Fibroblast of upper back skin (primary cell): ENCODE measurements around the gene ANO6.
A peak's percentile ranks its signal among the peaks of the same experiment; 100 is the strongest.
"Not testable (repeated sequence)": the region's sequence is repeated elsewhere in the genome, so short reads cannot be mapped to it uniquely, and the experiment has no call there.

Experiments used
- DNase-seq: peaks from one replicate; pipeline ENCODE4 v3.0.0-alpha.2; 2013

The ANO6 gene

DNA sequence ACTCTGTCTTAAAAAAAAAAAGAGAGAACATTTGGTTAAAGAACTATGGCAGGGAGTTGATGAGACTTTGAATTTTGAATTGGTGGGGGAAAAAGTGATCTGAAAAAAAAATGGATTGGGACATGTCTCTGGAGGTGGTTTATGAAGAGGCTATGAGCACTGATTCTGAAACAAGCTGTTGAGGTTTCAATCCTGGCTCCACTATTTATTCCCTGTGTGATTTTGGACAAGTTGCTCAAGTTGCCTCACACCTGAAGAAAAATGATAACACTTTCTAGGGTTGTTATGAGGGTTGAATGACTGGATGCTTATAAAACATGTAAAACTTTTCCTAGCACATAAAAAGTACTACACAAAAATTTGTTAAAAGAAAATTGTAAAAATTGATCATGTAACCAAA, 1.8 kb upstream of the ANO6 start:
- no peak for DNase-seq

GRCh38 chr12:45214749-45215418, 1.0 kb upstream of the ANO6 start:
- peak; percentile 51 for DNase-seq

DNA sequence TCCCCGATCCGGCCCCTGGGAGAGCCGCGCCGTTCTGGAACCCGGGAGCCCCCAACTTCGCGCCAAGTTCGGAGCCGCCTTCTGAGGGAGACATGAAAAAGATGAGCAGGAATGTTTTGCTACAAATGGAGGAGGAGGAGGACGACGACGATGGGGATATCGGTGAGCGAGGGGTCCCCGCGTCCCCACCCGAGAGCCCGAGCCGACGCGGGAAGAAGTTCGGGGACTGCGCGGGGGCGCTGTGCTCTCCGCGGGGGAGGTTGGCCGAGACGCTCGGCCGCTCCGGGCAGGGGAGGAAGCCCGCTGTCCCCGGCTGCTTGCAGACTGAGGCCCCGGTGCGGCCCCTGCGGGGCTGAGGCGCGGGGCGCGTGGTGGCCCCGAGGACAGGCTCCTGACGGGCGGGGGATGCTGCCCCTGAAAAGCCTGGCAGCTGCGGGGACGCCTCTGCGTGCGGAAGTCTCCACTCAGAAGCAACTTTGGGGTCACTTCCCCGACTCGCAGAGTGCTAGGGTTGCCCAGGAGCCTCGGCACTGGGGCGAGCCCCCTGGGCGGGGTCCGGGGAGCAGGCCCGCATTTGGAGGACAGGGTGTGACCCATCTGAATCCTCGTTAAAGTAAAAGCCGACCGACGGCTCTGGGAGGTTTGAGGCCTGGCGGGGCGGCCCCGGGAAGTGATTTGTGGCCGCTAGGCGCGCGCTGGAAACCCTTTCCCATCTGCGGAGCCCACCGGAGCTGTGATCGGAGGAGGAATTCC, 511 bp downstream of the ANO6 start:
- peak; percentile 38 for DNase-seq

DNA sequence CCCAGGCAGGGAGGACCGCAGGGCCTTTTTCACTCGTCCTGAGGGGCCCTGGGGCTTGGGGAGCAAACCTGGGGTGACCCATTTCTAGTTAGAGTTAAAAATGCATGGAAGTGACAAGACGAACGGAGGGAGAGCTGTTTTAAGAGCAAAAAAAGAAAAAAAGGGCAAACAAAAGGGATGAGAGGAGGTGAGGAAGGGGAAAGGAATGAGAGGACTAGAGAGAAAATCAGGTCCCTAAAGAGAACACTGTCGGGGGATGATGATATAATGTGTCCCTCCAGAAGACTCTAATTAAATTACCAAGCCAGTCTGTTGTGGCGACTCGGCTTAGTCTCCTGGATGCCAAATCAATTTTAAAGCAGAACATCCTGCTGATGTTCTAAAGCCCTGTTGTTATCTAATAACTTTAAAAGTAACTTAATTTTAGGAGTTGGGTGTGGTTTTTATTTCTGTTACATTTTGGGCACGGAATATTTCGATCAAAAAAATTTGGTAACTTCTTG, 1.1 kb downstream of the ANO6 start:
- DNase-seq: no peak

GRCh38 chr12:45217846-45218245, 2.0 kb downstream of the ANO6 start:
- DNase-seq: no peak

- no peak for DNase-seq
Measured at GRCh38 chr12:45219621-45220020, 3.7 kb downstream of the ANO6 start.

DNA sequence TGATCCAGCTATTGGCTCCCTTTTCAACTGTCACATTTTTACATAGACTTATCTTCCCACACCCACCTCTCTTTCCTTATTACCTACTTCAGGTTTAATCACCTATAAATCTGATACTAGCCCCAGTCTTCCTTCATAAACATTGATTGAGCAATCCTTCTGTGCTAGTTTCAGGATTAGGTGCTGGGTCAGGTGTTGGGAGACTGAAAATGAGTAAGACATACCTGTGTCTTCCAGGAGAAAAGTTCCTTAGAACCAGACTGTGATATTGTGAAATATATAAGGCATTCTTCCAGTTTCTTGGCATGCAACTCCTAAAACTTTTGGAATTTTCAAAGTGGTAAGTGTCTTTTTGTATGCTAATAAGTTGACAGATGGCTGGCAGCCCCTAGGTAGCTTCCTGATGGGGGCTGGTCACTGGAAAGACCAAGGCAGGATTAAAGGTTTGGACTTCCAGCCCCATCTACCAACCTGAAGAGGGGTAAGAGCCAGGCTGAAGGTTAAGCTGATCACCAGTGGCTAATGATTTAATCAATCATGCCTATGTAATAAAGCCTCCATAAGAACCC, 4.6 kb downstream of the ANO6 start:
- peak; percentile 11 for DNase-seq

- no peak for DNase-seq
Measured at GRCh38 chr12:45220969-45221368, 5.1 kb downstream of the ANO6 start.

GRCh38 chr12:45223868-45224267, 8.0 kb downstream of the ANO6 start:
- DNase-seq: no peak

GRCh38 chr12:45224311-45224710, 8.4 kb downstream of the ANO6 start:
- DNase-seq: no peak

DNA sequence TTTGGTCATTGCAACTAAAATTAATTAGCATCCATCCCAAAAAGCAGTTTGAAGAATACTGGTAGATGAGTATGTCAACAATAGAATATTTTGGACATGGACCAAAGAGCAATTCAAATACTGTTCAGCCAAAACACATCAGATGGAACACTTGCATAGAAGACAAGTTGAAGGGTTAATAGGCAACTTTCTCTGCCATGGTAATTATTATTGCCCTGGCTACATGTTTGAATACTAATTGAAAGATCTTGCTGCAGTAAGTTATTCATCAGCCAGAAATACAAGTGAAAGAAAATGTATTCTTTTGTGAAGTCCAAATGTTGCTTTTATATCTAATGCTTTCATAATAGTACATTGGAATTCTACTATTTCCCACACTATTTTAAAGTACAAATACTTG, 10.1 kb downstream of the ANO6 start:
- DNase-seq: no peak

DNA sequence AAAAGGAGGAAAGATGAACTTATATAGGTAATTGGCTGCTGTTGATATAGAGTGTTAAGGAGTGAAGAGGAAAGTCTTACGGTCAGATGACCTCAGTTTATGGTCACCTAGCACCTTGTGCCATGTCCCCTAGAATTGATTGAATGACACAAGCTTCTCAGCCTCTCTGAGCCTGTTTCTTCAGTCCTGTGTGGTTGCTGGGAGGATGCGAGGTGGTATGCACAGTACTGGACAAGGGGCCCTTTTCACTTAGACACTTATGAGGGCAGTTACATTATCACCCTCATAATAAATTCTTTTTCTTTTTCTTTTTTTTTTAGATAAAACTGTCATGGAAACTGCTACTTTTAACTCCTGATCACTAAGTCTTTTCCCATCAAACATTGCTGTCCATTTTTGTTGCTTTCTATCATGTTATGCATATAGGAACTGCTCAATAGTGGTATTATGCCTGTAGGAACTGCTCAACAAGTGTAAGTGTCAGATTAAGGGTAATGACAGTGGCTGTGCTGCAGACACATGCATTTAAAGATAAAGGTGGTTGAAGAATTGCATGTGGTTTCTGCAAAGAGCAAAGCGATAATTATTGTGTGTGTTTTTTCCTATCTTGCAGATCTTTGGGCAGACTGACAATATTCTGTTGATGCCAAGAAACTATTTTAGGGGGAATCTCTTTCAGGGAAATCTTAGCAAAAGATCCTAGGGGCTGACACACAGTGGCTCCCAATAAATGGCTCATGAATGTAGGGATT, 11.6 kb downstream of the ANO6 start:
- no peak for DNase-seq

GRCh38 chr12:45231515-45232145, 15.7 kb downstream of the ANO6 start:
- DNase-seq: peak; percentile 89

- peak; percentile 8 for DNase-seq
Measured at GRCh38 chr12:45232146-45232755, 16.4 kb downstream of the ANO6 start.

GRCh38 chr12:45232756-45233372, 17.0 kb downstream of the ANO6 start:
- peak; percentile 98 for DNase-seq

GRCh38 chr12:45234139-45234865, 18.4 kb downstream of the ANO6 start:
- DNase-seq: peak; percentile 99

DNA sequence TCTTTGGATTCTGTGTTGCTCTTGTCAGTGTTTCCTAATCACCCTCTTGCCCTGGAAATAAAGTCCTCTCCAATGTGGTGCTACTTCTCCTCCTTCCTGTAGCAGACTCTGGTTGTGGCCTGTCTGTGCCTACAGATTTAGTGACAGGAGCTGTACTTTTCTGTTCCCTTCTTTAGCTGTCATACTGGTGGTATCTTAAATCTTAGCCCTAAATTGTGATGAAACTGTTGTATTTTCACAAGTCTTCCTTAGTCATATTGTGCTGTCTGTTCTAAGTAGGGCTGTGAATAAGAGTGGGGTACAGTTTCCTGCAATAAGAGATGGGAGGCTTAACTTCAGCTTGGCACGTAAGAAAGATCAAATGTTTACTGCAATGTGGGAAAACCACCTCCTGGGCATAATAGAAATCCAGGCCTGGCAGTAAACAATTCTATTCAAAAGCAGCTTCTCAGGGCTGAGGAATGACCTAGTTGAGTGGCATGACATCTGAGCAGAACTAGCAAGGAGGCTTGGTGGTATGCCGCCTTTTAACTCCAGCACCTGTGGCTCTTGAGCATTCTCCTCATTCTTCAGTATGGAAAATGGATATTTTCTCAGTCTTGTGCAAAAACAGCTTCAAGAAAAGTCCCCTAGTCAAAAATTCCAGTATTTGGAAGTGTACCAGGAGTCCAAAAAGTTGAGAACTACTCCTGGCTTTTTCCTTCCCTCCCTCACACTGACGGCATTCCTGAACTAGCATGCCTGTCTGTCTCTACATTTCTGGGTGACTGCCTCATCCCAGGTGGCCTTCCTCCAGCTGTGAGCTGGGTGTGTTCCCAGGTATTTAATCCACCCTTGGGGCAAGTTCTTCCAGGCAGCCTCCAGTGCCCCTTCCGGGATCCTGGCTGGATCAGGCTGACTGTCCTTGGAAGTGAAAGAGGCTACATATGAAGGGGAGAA, 19.5 kb downstream of the ANO6 start:
- peak; percentile 81 for DNase-seq

- not testable (repeated sequence) for DNase-seq
Measured at GRCh38 chr12:45236383-45236782, 20.5 kb downstream of the ANO6 start.

- no peak for DNase-seq
Measured at GRCh38 chr12:45242180-45242579, 26.3 kb downstream of the ANO6 start.

- no peak for DNase-seq
Measured at GRCh38 chr12:45243963-45244362, 28.1 kb downstream of the ANO6 start.
